ENCODE data around the gene TPST2.

DNA sequence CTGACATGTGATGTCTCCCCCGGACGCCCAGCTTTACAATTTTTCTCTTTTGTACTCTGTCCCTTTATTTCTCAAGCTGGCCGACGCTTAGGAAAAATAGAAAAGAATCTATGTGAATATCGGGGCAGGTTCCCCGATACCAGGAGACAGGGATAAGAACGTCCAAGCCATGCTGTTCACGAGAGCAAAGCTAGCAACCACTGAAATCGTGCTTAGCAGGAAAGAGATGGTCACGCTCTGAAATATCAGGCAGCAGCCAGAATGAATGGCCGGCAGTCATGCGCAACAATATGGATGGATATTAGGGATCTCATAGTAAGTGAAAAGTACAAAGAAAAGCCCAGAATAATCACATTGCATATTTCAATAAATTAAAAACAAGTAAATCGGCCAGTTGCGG lies 24.4 kb upstream of the TPST2 start:
- TF ChIP-seq, protein P1, sequence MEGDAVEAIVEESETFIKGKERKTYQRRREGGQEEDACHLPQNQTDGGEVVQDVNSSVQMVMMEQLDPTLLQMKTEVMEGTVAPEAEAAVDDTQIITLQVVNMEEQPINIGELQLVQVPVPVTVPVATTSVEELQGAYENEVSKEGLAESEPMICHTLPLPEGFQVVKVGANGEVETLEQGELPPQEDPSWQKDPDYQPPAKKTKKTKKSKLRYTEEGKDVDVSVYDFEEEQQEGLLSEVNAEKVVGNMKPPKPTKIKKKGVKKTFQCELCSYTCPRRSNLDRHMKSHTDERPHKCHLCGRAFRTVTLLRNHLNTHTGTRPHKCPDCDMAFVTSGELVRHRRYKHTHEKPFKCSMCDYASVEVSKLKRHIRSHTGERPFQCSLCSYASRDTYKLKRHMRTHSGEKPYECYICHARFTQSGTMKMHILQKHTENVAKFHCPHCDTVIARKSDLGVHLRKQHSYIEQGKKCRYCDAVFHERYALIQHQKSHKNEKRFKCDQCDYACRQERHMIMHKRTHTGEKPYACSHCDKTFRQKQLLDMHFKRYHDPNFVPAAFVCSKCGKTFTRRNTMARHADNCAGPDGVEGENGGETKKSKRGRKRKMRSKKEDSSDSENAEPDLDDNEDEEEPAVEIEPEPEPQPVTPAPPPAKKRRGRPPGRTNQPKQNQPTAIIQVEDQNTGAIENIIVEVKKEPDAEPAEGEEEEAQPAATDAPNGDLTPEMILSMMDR (IDR thresholded peaks at IDR 0.05; ENCODE audit: low read length) = no peak
- TF ChIP-seq EZH2phosphoT487 (IDR thresholded peaks at IDR 0.05; ENCODE audit: low read length) = no peak
